Endothelial cell of umbilical vein (primary cell): Measurements from ENCODE around the gene AGXT.

ENCODE experiments used
- CTCF ChIP-seq, 2 donors: IDR thresholded peaks; 1 replicate in 1 of 2; 2 replicates in 1 of 2; pipeline ENCODE4 v1.5.1; 2011; ENCODE audit warnings: low read length in 2 of 2, mild to moderate bottlenecking in 2 of 2, moderate library complexity in 2 of 2, control low read depth in 1 of 2, inconsistent platforms in 1 of 2, low read depth in 1 of 2; ENCODE audit not compliant: insufficient read depth in 1 of 2; ENCODE audit errors: extremely low read depth in 1 of 2
- EZH2 ChIP-seq: IDR thresholded peaks from 2 replicates; pipeline ENCODE4 v1.6.1; 2012; ENCODE audit warnings: borderline replicate concordance, low read depth, mild to moderate bottlenecking, moderate library complexity, low read length, inconsistent platforms; ENCODE audit not compliant: severe bottlenecking
- FOS ChIP-seq: IDR thresholded peaks from 2 replicates; pipeline ENCODE4 v1.6.1; 2011; ENCODE audit warnings: mild to moderate bottlenecking, low read length, moderate library complexity, borderline replicate concordance; ENCODE audit not compliant: insufficient read depth
- GATA2 ChIP-seq: IDR thresholded peaks from 2 replicates; pipeline ENCODE4 v1.7.0; 2011; ENCODE audit warnings: low read depth, mild to moderate bottlenecking, moderate library complexity, mixed read lengths, low read length; ENCODE audit not compliant: insufficient read length, insufficient read depth
- JUN ChIP-seq: IDR thresholded peaks from 2 replicates; pipeline ENCODE4 v1.6.1; 2011; ENCODE audit warnings: borderline replicate concordance, low read depth; ENCODE audit not compliant: insufficient read length, insufficient read depth
- MYC ChIP-seq: IDR thresholded peaks from one replicate; pipeline ENCODE4 v1.6.1; 2011; ENCODE audit warnings: mild to moderate bottlenecking, low read depth, low read length
- POLR2A ChIP-seq: IDR thresholded peaks from 2 replicates; pipeline ENCODE4 v1.6.1; 2012; ENCODE audit warnings: low read depth, mild to moderate bottlenecking, control low read depth, low read length
- POLR2AphosphoS5 ChIP-seq: IDR thresholded peaks from 2 replicates; pipeline ENCODE4 v1.6.1; 2012; ENCODE audit warnings: low read depth, mild to moderate bottlenecking, control low read depth, low read length, moderate library complexity; ENCODE audit not compliant: insufficient read depth
- TF ChIP-seq, protein P1 (sequence below): IDR thresholded peaks from 2 replicates; pipeline ENCODE4 v1.6.1; 2011; ENCODE audit not compliant: insufficient read depth, insufficient read length

DNA sequence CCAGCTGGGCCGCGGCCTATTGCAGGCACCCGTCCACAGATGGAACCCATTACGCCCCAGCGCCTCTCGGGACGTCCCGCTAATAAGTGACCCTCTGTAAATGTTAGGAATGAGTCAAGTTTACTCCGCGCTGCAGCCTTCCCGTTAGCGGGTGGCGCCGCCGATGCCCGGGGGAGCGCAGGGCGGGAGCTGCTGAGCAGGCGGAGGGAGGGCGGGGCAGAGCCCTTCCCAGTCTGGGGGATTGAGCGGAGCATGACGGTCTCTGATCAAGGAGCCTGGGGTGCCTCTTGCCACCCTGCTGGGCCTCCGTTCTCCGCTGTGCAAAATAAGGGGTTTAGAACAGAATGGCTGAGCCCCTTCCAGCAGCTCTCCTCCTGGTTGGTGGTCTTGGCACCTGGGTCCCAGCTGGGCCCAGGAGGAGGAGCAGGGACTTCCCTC is 48.0 kb downstream of the AGXT start:
- TF ChIP-seq, protein P1, sequence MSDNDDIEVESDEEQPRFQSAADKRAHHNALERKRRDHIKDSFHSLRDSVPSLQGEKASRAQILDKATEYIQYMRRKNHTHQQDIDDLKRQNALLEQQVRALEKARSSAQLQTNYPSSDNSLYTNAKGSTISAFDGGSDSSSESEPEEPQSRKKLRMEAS, result no peak
- TF ChIP-seq CTCF (IDR thresholded peaks at IDR 0.05; ENCODE audit: extremely low read depth in 1 of 2, insufficient read depth in 1 of 2, low read depth in 1 of 2, low read length in 2 of 2) (no peak), EZH2 (no peak), POLR2A (no peak), GATA2 (no peak), FOS (no peak), POLR2AphosphoS5 (no peak), MYC (no peak), JUN (no peak)
